Neural progenitor cell (in vitro differentiated cells): Measurements from ENCODE around the gene DCTN2. TPM values are rescaled to one million over a fixed set of nuclear protein-coding genes. Genes with fewer than 3 reads are reported as not detected.

Source experiments
- DNase-seq: peaks from one replicate; pipeline ENCODE4 v3.0.0-alpha.2; 2016; ENCODE audit warnings: low spot score
- H2AFZ ChIP-seq: fragments of 200-600 bp; sonication (generic); replicated peaks from 2 replicates; pipeline ENCODE4 v1.6.1; 2016; ENCODE audit warnings: antibody characterized with exemption
- H3F3A ChIP-seq: fragments of 200-600 bp; sonication (generic); 2 replicates; pipeline ENCODE4 v1.6.1; 2016; ENCODE audit warnings: antibody characterized with exemption, low read depth
- H3K27ac ChIP-seq: fragments of 200-600 bp; sonication (generic); 2 replicates; pipeline ENCODE4 v1.5.1; 2016; ENCODE audit warnings: mild to moderate bottlenecking
- H3K27me3 ChIP-seq: fragments of 200-600 bp; sonication (generic); 2 replicates; pipeline ENCODE4 v1.6.1; 2016; ENCODE audit warnings: mild to moderate bottlenecking, moderate library complexity
- H3K36me3 ChIP-seq: fragments of 200-600 bp; sonication (generic); 2 replicates; pipeline ENCODE4 v1.5.1; 2016
- H3K4me1 ChIP-seq: fragments of 200-600 bp; sonication (generic); 2 replicates; pipeline ENCODE4 v1.6.1; 2016; ENCODE audit warnings: mixed run types
- H3K4me2 ChIP-seq: fragments of 200-600 bp; sonication (generic); 2 replicates; pipeline ENCODE4 v1.6.1; 2016
- H3K4me3 ChIP-seq: fragments of 200-600 bp; sonication (generic); 2 replicates; pipeline ENCODE4 v1.5.1; 2016
- H3K79me2 ChIP-seq: fragments of 200-600 bp; sonication (generic); 2 replicates; pipeline ENCODE4 v1.6.1; 2016; ENCODE audit warnings: low read depth
- H3K9ac ChIP-seq: fragments of 200-600 bp; sonication (generic); 2 replicates; pipeline ENCODE4 v1.6.1; 2016
- H3K9me3 ChIP-seq: fragments of 200-600 bp; sonication (generic); 2 replicates; pipeline ENCODE4 v1.5.1; 2016; ENCODE audit warnings: low read depth
- H4K20me1 ChIP-seq: fragments of 200-600 bp; sonication (generic); 2 replicates; pipeline ENCODE4 v1.6.1; 2016; ENCODE audit warnings: low read depth
- H3K27ac Mint-ChIP-seq: 3 replicates; pipeline ENCODE4 v1.8.0; 2021; ENCODE audit warnings: mixed read lengths
- H3K27me3 Mint-ChIP-seq: 2 replicates; pipeline ENCODE4 v1.8.0; 2022; ENCODE audit warnings: low read depth, mild to moderate bottlenecking, inconsistent platforms, moderate library complexity, mixed read lengths; ENCODE audit not compliant: insufficient read depth
- H3K36me3 Mint-ChIP-seq: 3 replicates; pipeline ENCODE4 v1.8.0; 2021; ENCODE audit warnings: mixed read lengths
- H3K4me1 Mint-ChIP-seq: 3 replicates; pipeline ENCODE4 v1.8.0; 2021; ENCODE audit warnings: mixed read lengths
- H3K4me3 Mint-ChIP-seq: 3 replicates; pipeline ENCODE4 v1.8.0; 2021; ENCODE audit warnings: mild to moderate bottlenecking, moderate library complexity, mixed read lengths
- H3K9me3 Mint-ChIP-seq: 3 replicates; pipeline ENCODE4 v1.8.0; 2020; ENCODE audit warnings: mixed read lengths
- EZH2 ChIP-seq: fragments of 200-600 bp; sonication (generic); IDR thresholded peaks from 2 replicates; pipeline ENCODE4 v1.6.1; 2017; ENCODE audit warnings: antibody characterized with exemption, mild to moderate bottlenecking, moderate library complexity
- EZH2phosphoT487 ChIP-seq: fragments of 200-600 bp; sonication (generic); IDR thresholded peaks from 2 replicates; pipeline ENCODE4 v1.6.1; 2017; ENCODE audit warnings: antibody characterized with exemption
- total RNA-seq: library from RNA; depleted of rRNA; stranded (reverse); fragments of >200 nt; gene quantifications from 2 replicates; pipeline ENCODE4 v1.2.3, GENCODE V29; 2015; ENCODE audit warnings: low replicate concordance
- TF ChIP-seq, protein P1 (sequence below): fragments of 200-600 bp; sonication (generic); IDR thresholded peaks from 2 replicates; pipeline ENCODE4 v1.5.1; 2017; ENCODE audit warnings: antibody characterized with exemption, mild to moderate bottlenecking

Gene DCTN2
- total RNA-seq, 1 donor from 2014 or later: 147 TPM

DNA sequence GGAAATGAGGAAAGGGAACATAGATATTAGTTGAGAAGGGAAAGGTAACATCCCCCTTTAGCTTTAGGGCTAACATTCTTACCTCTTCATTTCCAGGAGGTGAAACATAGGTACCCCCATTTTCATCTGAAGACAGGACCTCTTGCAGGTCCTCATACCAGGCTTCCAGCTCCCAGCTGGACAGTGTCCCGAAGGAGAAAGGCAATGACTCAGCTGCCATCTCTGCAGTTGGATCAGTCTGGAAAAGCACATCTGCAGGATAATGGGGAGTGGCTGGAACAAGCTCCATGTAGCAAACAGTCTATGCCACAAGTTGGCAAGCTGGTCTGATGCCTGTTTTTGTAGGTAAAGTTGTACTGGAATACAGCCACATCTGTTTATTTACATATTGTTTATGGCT, 29.8 kb downstream of the DCTN2 start:
- peaks cover 29% of the 10 kb centered on the region for H3K4me1 Mint-ChIP-seq
- H3K9me3 ChIP-seq: no peaks in the 10 kb centered on the region
- H3K4me2 ChIP-seq: no peak overlapping the region
- DNase-seq: no peak
- no peaks in the 10 kb centered on the region for H3K9me3 Mint-ChIP-seq
- H3K36me3 Mint-ChIP-seq: peaks cover 40% of the 10 kb centered on the region
- peaks cover 22% of the 10 kb centered on the region for H3K4me1 ChIP-seq
- no peak overlapping the region for H2AFZ ChIP-seq
- H3K27ac ChIP-seq: no peak overlapping the region
- peaks cover 5% of the 10 kb centered on the region for H3K36me3 ChIP-seq
- peaks cover 42% of the 10 kb centered on the region for H3F3A ChIP-seq
- H3K27ac Mint-ChIP-seq: no peak overlapping the region
- peaks cover 11% of the 10 kb centered on the region for H3K27me3 Mint-ChIP-seq
- peaks cover 32% of the 10 kb centered on the region for H4K20me1 ChIP-seq
- H3K27me3 ChIP-seq: no peaks in the 10 kb centered on the region
- no peak overlapping the region for H3K4me3 Mint-ChIP-seq
- H3K79me2 ChIP-seq: peaks cover 11% of the 10 kb centered on the region
- H3K9ac ChIP-seq: no peak overlapping the region
- H3K4me3 ChIP-seq: no peak overlapping the region
- TF ChIP-seq EZH2 (no peak), EZH2phosphoT487 (no peak)
- TF ChIP-seq, protein P1, sequence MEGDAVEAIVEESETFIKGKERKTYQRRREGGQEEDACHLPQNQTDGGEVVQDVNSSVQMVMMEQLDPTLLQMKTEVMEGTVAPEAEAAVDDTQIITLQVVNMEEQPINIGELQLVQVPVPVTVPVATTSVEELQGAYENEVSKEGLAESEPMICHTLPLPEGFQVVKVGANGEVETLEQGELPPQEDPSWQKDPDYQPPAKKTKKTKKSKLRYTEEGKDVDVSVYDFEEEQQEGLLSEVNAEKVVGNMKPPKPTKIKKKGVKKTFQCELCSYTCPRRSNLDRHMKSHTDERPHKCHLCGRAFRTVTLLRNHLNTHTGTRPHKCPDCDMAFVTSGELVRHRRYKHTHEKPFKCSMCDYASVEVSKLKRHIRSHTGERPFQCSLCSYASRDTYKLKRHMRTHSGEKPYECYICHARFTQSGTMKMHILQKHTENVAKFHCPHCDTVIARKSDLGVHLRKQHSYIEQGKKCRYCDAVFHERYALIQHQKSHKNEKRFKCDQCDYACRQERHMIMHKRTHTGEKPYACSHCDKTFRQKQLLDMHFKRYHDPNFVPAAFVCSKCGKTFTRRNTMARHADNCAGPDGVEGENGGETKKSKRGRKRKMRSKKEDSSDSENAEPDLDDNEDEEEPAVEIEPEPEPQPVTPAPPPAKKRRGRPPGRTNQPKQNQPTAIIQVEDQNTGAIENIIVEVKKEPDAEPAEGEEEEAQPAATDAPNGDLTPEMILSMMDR: no peak

DNA sequence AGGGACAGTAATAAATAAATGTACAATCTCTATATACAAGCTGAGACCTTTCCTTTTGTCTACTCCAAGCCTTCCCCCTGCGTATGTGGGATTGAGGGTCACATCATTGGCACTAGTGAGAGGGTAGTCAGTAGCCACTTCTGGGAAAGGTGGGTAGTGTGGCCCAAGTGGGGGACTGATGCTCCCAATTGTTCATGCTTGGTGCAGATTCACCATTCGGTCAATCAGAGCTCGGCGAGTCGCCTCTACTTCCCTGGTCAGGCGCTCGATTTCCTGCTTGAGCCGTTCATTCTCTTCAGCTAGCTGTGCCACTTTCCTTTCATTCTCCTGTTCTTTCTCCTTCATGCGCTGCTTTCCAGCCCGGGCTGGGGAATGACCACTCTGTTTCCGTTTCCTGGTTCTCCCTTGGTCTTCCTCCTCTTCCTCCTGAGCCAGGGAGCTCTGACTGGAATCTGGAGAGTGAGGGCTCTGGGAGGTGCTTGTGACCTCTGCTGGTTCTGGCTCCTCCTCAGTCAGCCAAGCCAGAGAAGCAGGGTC, 30.3 kb downstream of the DCTN2 start:
- no peak overlapping the region for H3K27ac ChIP-seq
- TF ChIP-seq EZH2: no peak
- TF ChIP-seq EZH2phosphoT487: no peak
- TF ChIP-seq, protein P1: no peak
- H2AFZ ChIP-seq: no peak overlapping the region
- no peaks in the 10 kb centered on the region for H3K9me3 Mint-ChIP-seq
- no peak overlapping the region for H3K4me3 ChIP-seq
- no peak overlapping the region for H3K4me2 ChIP-seq
- no peak overlapping the region for H3K9ac ChIP-seq
- peaks cover 7% of the 10 kb centered on the region for H3K27me3 Mint-ChIP-seq
- H3K36me3 Mint-ChIP-seq: peaks cover 44% of the 10 kb centered on the region
- H3F3A ChIP-seq: peaks cover 37% of the 10 kb centered on the region
- peaks cover 18% of the 10 kb centered on the region for H3K4me1 ChIP-seq
- no peak overlapping the region for H3K4me3 Mint-ChIP-seq
- H3K27me3 ChIP-seq: no peaks in the 10 kb centered on the region
- H3K79me2 ChIP-seq: peaks cover 11% of the 10 kb centered on the region
- H3K36me3 ChIP-seq: peaks cover 10% of the 10 kb centered on the region
- DNase-seq: no peak
- peaks cover 28% of the 10 kb centered on the region for H4K20me1 ChIP-seq
- no peaks in the 10 kb centered on the region for H3K9me3 ChIP-seq
- H3K4me1 Mint-ChIP-seq: peaks cover 24% of the 10 kb centered on the region
- no peak overlapping the region for H3K27ac Mint-ChIP-seq

DNA sequence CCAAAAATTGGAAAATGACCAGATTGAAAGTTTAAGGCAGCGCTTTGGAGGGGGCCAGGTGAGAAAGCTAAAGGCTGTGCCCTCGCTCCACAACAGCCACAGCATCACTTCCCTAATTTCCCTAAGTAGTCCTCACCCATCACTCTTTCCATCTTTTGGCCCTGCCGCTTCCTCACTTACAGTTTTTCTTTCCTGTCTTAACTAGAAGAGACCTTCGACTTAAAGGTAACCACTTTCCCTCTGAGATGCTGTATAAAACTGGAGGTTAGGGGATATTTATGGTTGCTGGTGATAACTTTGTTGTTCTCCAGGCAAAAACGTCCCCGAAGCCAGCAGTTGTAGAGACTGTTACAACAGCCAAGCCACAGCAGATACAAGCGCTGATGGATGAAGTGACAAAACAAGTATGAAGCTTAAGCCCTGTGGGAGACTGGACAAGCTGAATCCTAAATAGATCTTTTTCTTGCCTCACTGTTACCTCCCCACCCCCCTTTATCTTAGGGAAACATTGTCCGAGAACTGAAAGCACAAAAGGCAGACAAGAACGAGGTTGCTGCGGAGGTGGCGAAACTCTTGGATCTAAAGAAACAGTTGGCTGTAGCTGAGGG, 31.0 kb downstream of the DCTN2 start:
- Mint-ChIP-seq H3K27ac (peak overlapping the region; percentile 29), H3K4me3 (no peak overlapping the region), H3K9me3 (no peaks in the 10 kb centered on the region), H3K27me3 (peaks cover 6% of the 10 kb centered on the region), H3K4me1 (peaks cover 18% of the 10 kb centered on the region), H3K36me3 (peaks cover 46% of the 10 kb centered on the region)
- DNase-seq: no peak
- no peak for TF ChIP-seq EZH2phosphoT487
- TF ChIP-seq, protein P1: no peak
- no peak for TF ChIP-seq EZH2
- no peaks in the 10 kb centered on the region for H3K9me3 ChIP-seq
- no peak overlapping the region for H2AFZ ChIP-seq
- no peak overlapping the region for H3K9ac ChIP-seq
- peaks cover 24% of the 10 kb centered on the region for H4K20me1 ChIP-seq
- no peak overlapping the region for H3K4me2 ChIP-seq
- H3K36me3 ChIP-seq: peaks cover 11% of the 10 kb centered on the region
- no peak overlapping the region for H3K4me3 ChIP-seq
- H3K79me2 ChIP-seq: peaks cover 11% of the 10 kb centered on the region
- H3K27ac ChIP-seq: no peak overlapping the region
- H3K4me1 ChIP-seq: peaks cover 12% of the 10 kb centered on the region
- peaks cover 30% of the 10 kb centered on the region for H3F3A ChIP-seq
- H3K27me3 ChIP-seq: no peaks in the 10 kb centered on the region
